PC-3 (cell line): ENCODE data around the gene NXF3.

Source experiments
- CTCF ChIP-seq: fragments of 300-600 bp; sonication (generic); conservative IDR thresholded peaks from 2 replicates; pipeline ENCODE4 v1.5.1; 2017; ENCODE audit warnings: antibody characterized with exemption, low read depth, mild to moderate bottlenecking, low read length
- EZH2 ChIP-seq: fragments of 300-600 bp; sonication (generic); IDR thresholded peaks from one replicate; pipeline ENCODE4 v1.6.1; 2017; ENCODE audit warnings: antibody characterized with exemption, mild to moderate bottlenecking, low read length; ENCODE audit not compliant: unreplicated experiment
- EZH2phosphoT487 ChIP-seq: fragments of 300-600 bp; sonication (generic); IDR thresholded peaks from 2 replicates; pipeline ENCODE4 v1.6.1; 2018; ENCODE audit warnings: mild to moderate bottlenecking, antibody characterized with exemption, low read length, borderline replicate concordance

GRCh38 chrX:103098488-103098887 lies 5.5 kb upstream of the NXF3 start:
- no peak for TF ChIP-seq CTCF
- TF ChIP-seq EZH2, result no peak
- TF ChIP-seq EZH2phosphoT487, result no peak
